OCI-LY7 (cell line): ENCODE results near the gene LONP2. TPM values are rescaled to one million over a fixed set of nuclear protein-coding genes. Genes with fewer than 3 reads are reported as not detected.

Experiments used
- BruUV-seq: library from RNA; stranded (reverse); fragments of 400-500 nt; replicated peaks from 2 replicates; lab custom pipeline; 2021; lab: Mats Ljungman, UMichigan
- CTCF ChIA-PET: fragments of 300-600 bp; sonication (Branson Sonifier 250); formaldehyde crosslinking; loops from one replicate; lab custom pipeline; 2022; ENCODE audit warnings: antibody characterized with exemption; ENCODE audit not compliant: unreplicated experiment; lab: Charles Lee
- POLR2A ChIA-PET: fragments of 300-600 bp; sonication (Branson Sonifier 250); formaldehyde crosslinking; loops from one replicate; lab custom pipeline; 2022; ENCODE audit warnings: antibody characterized with exemption; lab: Charles Lee
- DNase-seq: peaks from one replicate; pipeline ENCODE4 v3.0.0-alpha.2; 2015; ENCODE audit warnings: low spot score
- H2AFZ ChIP-seq: fragments of 200-600 bp; sonication (generic), shearing (Covaris generic); 2 replicates; pipeline ENCODE4 v1.6.1; 2014; ENCODE audit warnings: mild to moderate bottlenecking, antibody characterized with exemption, low read length, moderate library complexity
- H3K27ac ChIP-seq: fragments of 200-600 bp; sonication (generic); 2 replicates; pipeline ENCODE4 v1.5.1; 2014; ENCODE audit warnings: mixed run types, low read depth, mild to moderate bottlenecking, moderate library complexity, low read length, inconsistent platforms; ENCODE audit not compliant: poor library complexity, severe bottlenecking
- H3K36me3 ChIP-seq: fragments of 200-600 bp; sonication (generic); 2 replicates; pipeline ENCODE4 v1.6.1; 2014; ENCODE audit warnings: mild to moderate bottlenecking, antibody characterized with exemption, low read length, moderate library complexity, mixed read lengths; ENCODE audit not compliant: insufficient read depth
- H3K4me1 ChIP-seq: fragments of 200-600 bp; sonication (generic); 2 replicates; pipeline ENCODE4 v1.5.1; 2014; ENCODE audit warnings: mild to moderate bottlenecking, low read length; ENCODE audit not compliant: insufficient read depth, poor library complexity, severe bottlenecking
- H3K4me2 ChIP-seq: fragments of 200-600 bp; sonication (generic); 2 replicates; pipeline ENCODE4 v1.6.1; 2014; ENCODE audit warnings: mild to moderate bottlenecking, low read length
- H3K4me3 ChIP-seq: fragments of 200-600 bp; sonication (generic); 2 replicates; pipeline ENCODE4 v1.5.1; 2014; ENCODE audit warnings: mild to moderate bottlenecking, low read depth, low read length; ENCODE audit not compliant: poor library complexity, severe bottlenecking
- H3K79me2 ChIP-seq: fragments of 200-600 bp; sonication (generic); 2 replicates; pipeline ENCODE4 v1.6.1; 2016; ENCODE audit warnings: low read depth, mild to moderate bottlenecking, low read length, moderate library complexity, mixed read lengths; ENCODE audit not compliant: insufficient read depth
- H3K9me2 ChIP-seq: fragments of 200-600 bp; sonication (generic); 2 replicates; pipeline ENCODE4 v1.6.1; 2016; ENCODE audit warnings: mild to moderate bottlenecking, low read length, mixed read lengths; ENCODE audit not compliant: insufficient read depth
- H3K9me3 ChIP-seq: fragments of 200-600 bp; sonication (generic); 2 replicates; pipeline ENCODE4 v1.6.1; 2014; ENCODE audit warnings: mild to moderate bottlenecking, mixed run types, low read length, mixed read lengths
- H4K20me1 ChIP-seq: fragments of 200-600 bp; sonication (generic); 2 replicates; pipeline ENCODE4 v1.6.1; 2014; ENCODE audit warnings: mild to moderate bottlenecking, antibody characterized with exemption, low read length, moderate library complexity, mixed read lengths; ENCODE audit not compliant: insufficient read depth
- EZH2phosphoT487 ChIP-seq: fragments of 200-600 bp; sonication (generic); IDR thresholded peaks from 2 replicates; pipeline ENCODE4 v1.6.1; 2018; ENCODE audit warnings: low read depth, borderline replicate concordance, mild to moderate bottlenecking, mixed run types, antibody characterized with exemption, low read length, moderate library complexity, mixed read lengths
- intact Hi-C: fragments of 100-400 bp; cut with micrococcal nuclease; formaldehyde crosslinking; loops from one replicate; pipeline ENCODE4 v1.10.0; 2022; ENCODE audit not compliant: unreplicated experiment
- total RNA-seq, 2 experiments: library from RNA; depleted of rRNA in 1 of 2; stranded (reverse); fragments of >200 nt in 1 of 2; shearing (Covaris generic) in 1 of 2; gene quantifications; 2 replicates each; pipeline ENCODE4 v1.2.3, GENCODE V29; 2014 to 2022
- TF ChIP-seq, protein P1 (sequence below): fragments of 200-600 bp; sonication (generic); conservative IDR thresholded peaks from 2 replicates; pipeline ENCODE4 v1.5.1; 2014; ENCODE audit warnings: mild to moderate bottlenecking, antibody characterized with exemption, low read length, moderate library complexity, mixed read lengths

Gene LONP2
- total RNA-seq, 2 experiments from 2014 or later = 13.0 to 23.3 TPM

DNA sequence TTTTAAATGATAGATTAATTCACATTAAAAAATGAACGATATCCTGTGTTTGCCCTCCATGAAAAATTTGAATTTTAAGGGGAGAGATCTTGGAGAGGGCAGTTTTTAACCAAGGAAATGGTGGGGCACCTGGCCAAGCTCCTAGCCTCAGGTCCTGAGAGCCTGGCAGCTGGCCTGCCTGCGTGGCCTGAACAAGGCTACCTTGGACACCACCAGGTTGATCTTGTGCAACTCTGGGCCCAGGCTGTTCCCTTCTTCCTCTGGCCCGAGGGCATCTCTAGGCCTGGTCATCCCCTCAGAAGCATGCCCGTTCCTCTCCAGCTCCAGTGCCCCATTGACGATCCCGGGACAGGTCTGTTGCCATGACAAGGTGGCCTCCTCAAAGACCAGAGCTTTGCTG lies 33.4 kb upstream of the LONP2 start:
- no peaks in the 10 kb centered on the region for H3K9me2 ChIP-seq
- no peaks in the 10 kb centered on the region for H3K4me1 ChIP-seq
- no peaks in the 10 kb centered on the region for H3K36me3 ChIP-seq
- no peak overlapping the region for H3K4me2 ChIP-seq
- no TSS peak for BruUV-seq
- H2AFZ ChIP-seq = no peak overlapping the region
- intact Hi-C loops = no loop called here
- no peak for DNase-seq
- H4K20me1 ChIP-seq = no peaks in the 10 kb centered on the region
- no peak for TF ChIP-seq EZH2phosphoT487
- TF ChIP-seq, protein P1, sequence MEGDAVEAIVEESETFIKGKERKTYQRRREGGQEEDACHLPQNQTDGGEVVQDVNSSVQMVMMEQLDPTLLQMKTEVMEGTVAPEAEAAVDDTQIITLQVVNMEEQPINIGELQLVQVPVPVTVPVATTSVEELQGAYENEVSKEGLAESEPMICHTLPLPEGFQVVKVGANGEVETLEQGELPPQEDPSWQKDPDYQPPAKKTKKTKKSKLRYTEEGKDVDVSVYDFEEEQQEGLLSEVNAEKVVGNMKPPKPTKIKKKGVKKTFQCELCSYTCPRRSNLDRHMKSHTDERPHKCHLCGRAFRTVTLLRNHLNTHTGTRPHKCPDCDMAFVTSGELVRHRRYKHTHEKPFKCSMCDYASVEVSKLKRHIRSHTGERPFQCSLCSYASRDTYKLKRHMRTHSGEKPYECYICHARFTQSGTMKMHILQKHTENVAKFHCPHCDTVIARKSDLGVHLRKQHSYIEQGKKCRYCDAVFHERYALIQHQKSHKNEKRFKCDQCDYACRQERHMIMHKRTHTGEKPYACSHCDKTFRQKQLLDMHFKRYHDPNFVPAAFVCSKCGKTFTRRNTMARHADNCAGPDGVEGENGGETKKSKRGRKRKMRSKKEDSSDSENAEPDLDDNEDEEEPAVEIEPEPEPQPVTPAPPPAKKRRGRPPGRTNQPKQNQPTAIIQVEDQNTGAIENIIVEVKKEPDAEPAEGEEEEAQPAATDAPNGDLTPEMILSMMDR = no peak
- H3K27ac ChIP-seq = no peak overlapping the region
- no peaks in the 10 kb centered on the region for H3K79me2 ChIP-seq
- no peak overlapping the region for H3K4me3 ChIP-seq
- POLR2A ChIA-PET = interaction anchor here (0.6 kb wide), 1 partner anchor 14 kb away, joined by 3 read pairs; no protein-coding TSS in a partner anchor
- CTCF ChIA-PET = interaction anchor here (0.6 kb wide), 1 partner anchor 9 kb away, joined by 4 read pairs; no protein-coding TSS in a partner anchor
- no peaks in the 10 kb centered on the region for H3K9me3 ChIP-seq

DNA sequence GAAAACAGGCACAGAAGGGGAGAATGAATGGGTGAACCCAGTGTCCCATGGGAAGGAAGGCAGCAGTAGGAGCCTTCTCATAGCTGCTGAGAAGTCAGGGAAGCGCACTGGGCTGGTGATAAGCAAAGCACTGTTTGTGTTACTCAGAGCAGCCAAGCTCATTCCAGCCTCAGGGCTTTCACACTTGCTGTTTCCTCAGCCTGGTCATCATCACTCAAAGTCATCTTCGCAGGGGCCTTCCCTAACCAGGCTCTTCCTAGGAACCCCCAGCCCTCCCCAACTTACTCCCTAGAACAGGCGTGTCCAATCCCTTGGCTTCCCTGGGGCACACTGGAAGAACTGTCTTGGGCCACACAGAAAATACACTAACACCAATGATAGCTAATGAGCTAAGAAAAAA lies 32.1 kb upstream of the LONP2 start:
- no peak overlapping the region for H2AFZ ChIP-seq
- TF ChIP-seq, protein P1 = no peak
- no peak for TF ChIP-seq EZH2phosphoT487
- intact Hi-C loops = no loop called here
- no peaks in the 10 kb centered on the region for H3K9me2 ChIP-seq
- ChIA-PET CTCF (no interaction called here), POLR2A (interaction anchor here (0.5 to 0.6 kb wide), 2 partner anchors 108 to 1744 kb away, joined by 3 read pairs; no protein-coding TSS in a partner anchor)
- no peaks in the 10 kb centered on the region for H3K9me3 ChIP-seq
- no TSS peak for BruUV-seq
- H3K4me3 ChIP-seq = no peak overlapping the region
- no peak overlapping the region for H3K4me2 ChIP-seq
- no peak overlapping the region for H3K27ac ChIP-seq
- H3K36me3 ChIP-seq = no peaks in the 10 kb centered on the region
- H3K79me2 ChIP-seq = no peaks in the 10 kb centered on the region
- H4K20me1 ChIP-seq = no peaks in the 10 kb centered on the region
- no peak for DNase-seq
- no peaks in the 10 kb centered on the region for H3K4me1 ChIP-seq

DNA sequence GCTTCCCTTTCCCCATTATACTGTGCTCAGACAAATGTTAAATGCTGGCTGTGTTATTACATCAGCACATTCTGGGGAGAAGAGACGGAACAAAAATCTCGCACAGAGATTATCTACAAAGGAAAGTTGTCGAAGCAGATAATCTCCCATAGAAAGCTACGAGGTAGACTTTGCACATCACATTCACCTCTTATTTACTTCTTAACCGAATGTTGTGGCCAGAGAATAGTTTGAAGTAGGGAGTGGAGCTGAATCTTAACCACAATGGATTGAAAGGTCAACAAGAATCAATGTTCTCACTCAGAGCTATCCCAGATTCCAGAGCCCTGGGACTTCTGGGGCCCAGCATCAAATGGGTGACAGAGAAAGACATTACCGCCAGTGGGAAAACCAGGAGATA lies 28.4 kb upstream of the LONP2 start:
- Histone ChIP-seq H3K27ac (no peak overlapping the region), H3K4me3 (no peak overlapping the region), H3K36me3 (no peaks in the 10 kb centered on the region), H3K9me2 (no peaks in the 10 kb centered on the region), H3K79me2 (no peaks in the 10 kb centered on the region), H2AFZ (no peak overlapping the region), H4K20me1 (no peaks in the 10 kb centered on the region), H3K4me1 (no peaks in the 10 kb centered on the region), H3K9me3 (no peaks in the 10 kb centered on the region), H3K4me2 (no peak overlapping the region)
- ChIA-PET CTCF (no interaction called here), POLR2A (no interaction called here)
- intact Hi-C loops = no loop called here
- DNase-seq = no peak
- BruUV-seq = no TSS peak
- no peak for TF ChIP-seq EZH2phosphoT487
- TF ChIP-seq, protein P1 = no peak
